ENCODE measurements around the gene CLEC10A.

GRCh38 chr17:7063518-7064094 lies 16.4 kb downstream of the CLEC10A start:
- no peak for TF ChIP-seq CTCF (IDR thresholded peaks at IDR 0.05)
- no peak for TF ChIP-seq ZFX (IDR thresholded peaks at IDR 0.05; ENCODE audit: borderline replicate concordance)
